Measurements from ENCODE around the gene TARDBP. TPM values are rescaled to one million over a fixed set of nuclear protein-coding genes. Genes with fewer than 3 reads are reported as not detected.
"Not testable (repeated sequence)": the region's sequence is repeated elsewhere in the genome, so short reads cannot be mapped to it uniquely, and the experiment has no call there.

The TARDBP gene
- total RNA-seq, 2 experiments from 2014 or later = 158 to 159 TPM

GRCh38 chr1:11031624-11032262 is 19.3 kb downstream of the TARDBP start:
- intact Hi-C loops (cut with micrococcal nuclease) = no loop called here
- CTCF ChIA-PET = interaction anchor here (1.7 kb wide), 1 partner anchor 28 kb away, joined by 3 read pairs; the partner anchor contains the start of gene SRM
- Mint-ChIP-seq H3K4me1 (ENCODE audit: low read depth) (no peaks in the 10 kb centered on the region), H3K27me3 (ENCODE audit: low read depth) (no peaks in the 10 kb centered on the region), H3K36me3 (ENCODE audit: low read depth) (peaks cover 3% of the 10 kb centered on the region), H3K4me3 (no peak overlapping the region), H3K9me3 (no peaks in the 10 kb centered on the region), H3K27ac (no peak overlapping the region)
- DNase-seq = no peak

- intact Hi-C loops (cut with micrococcal nuclease) = loop anchor here (1.0 kb wide), 2 partner anchors 23 to 605 kb away; partner anchors contain the start of gene SRM
- not testable (repeated sequence) for H3K4me1 Mint-ChIP-seq (ENCODE audit: low read depth); H3K36me3 Mint-ChIP-seq (ENCODE audit: low read depth); H3K9me3 Mint-ChIP-seq; H3K4me3 Mint-ChIP-seq; H3K27ac Mint-ChIP-seq; H3K27me3 Mint-ChIP-seq (ENCODE audit: low read depth); DNase-seq
- CTCF ChIA-PET = interaction anchor here (0.5 to 5.0 kb wide), 57 partner anchors 10 to 769 kb away, joined by 3 to 67 read pairs (median 5); partner anchors contain the start of genes ANGPTL7, CLCN6, EXOSC10 and MTHFR
These were observed 24.7 kb downstream of the TARDBP start for GRCh38 chr1:11037019-11037739.

- DNase-seq = peak; percentile 94
- Mint-ChIP-seq H3K4me1 (ENCODE audit: low read depth) (peaks cover 6% of the 10 kb centered on the region), H3K9me3 (no peaks in the 10 kb centered on the region), H3K4me3 (no peak overlapping the region), H3K27ac (no peak overlapping the region), H3K36me3 (ENCODE audit: low read depth) (no peaks in the 10 kb centered on the region), H3K27me3 (ENCODE audit: low read depth) (no peaks in the 10 kb centered on the region)
- intact Hi-C loops (cut with micrococcal nuclease) = loop anchor here (1.0 kb wide), 2 partner anchors 23 to 605 kb away; partner anchors contain the start of gene SRM
- CTCF ChIA-PET = interaction anchor here (0.5 to 5.0 kb wide), 61 partner anchors 9 to 768 kb away, joined by 3 to 67 read pairs (median 4); partner anchors contain the start of genes ANGPTL7, CLCN6, EXOSC10 and MASP2
These were observed 25.3 kb downstream of the TARDBP start for GRCh38 chr1:11037740-11038182.

GRCh38 chr1:11039351-11040104 is 27.1 kb downstream of the TARDBP start:
- CTCF ChIA-PET = interaction anchor here (0.6 to 5.0 kb wide), 5 partner anchors 78 to 611 kb away, joined by 3 to 67 read pairs (median 10); no protein-coding TSS in a partner anchor
- Mint-ChIP-seq H3K4me1 (ENCODE audit: low read depth) (peaks cover 6% of the 10 kb centered on the region), H3K27ac (no peak overlapping the region), H3K27me3 (ENCODE audit: low read depth) (no peaks in the 10 kb centered on the region), H3K36me3 (ENCODE audit: low read depth) (no peaks in the 10 kb centered on the region), H3K9me3 (no peaks in the 10 kb centered on the region), H3K4me3 (no peak overlapping the region)
- no peak for DNase-seq
- intact Hi-C loops (cut with micrococcal nuclease) = no loop called here

GRCh38 chr1:11040105-11040429 is 27.6 kb downstream of the TARDBP start:
- CTCF ChIA-PET = interaction anchor here (5.0 kb wide), 1 partner anchor 603 kb away, joined by 67 read pairs; no protein-coding TSS in a partner anchor
- H3K36me3 Mint-ChIP-seq (ENCODE audit: low read depth); H3K27me3 Mint-ChIP-seq (ENCODE audit: low read depth); H3K4me1 Mint-ChIP-seq (ENCODE audit: low read depth); intact Hi-C loops (cut with micrococcal nuclease); H3K9me3 Mint-ChIP-seq; H3K4me3 Mint-ChIP-seq; H3K27ac Mint-ChIP-seq; DNase-seq: not testable (repeated sequence)

GRCh38 chr1:11041048-11041447 is 28.6 kb downstream of the TARDBP start:
- Mint-ChIP-seq H3K27me3 (ENCODE audit: low read depth) (no peaks in the 10 kb centered on the region), H3K27ac (no peak overlapping the region), H3K4me3 (no peak overlapping the region), H3K4me1 (ENCODE audit: low read depth) (peaks cover 6% of the 10 kb centered on the region), H3K9me3 (no peaks in the 10 kb centered on the region), H3K36me3 (ENCODE audit: low read depth) (no peaks in the 10 kb centered on the region)
- intact Hi-C loops (cut with micrococcal nuclease) = no loop called here
- CTCF ChIA-PET = no interaction called here
- no peak for DNase-seq

GRCh38 chr1:11042065-11042464 is 29.6 kb downstream of the TARDBP start:
- no peaks in the 10 kb centered on the region for H3K36me3 Mint-ChIP-seq (ENCODE audit: low read depth)
- peaks cover 6% of the 10 kb centered on the region for H3K4me1 Mint-ChIP-seq (ENCODE audit: low read depth)
- intact Hi-C loops (cut with micrococcal nuclease) = no loop called here
- H3K9me3 Mint-ChIP-seq = no peaks in the 10 kb centered on the region
- CTCF ChIA-PET = interaction anchor here (1.0 kb wide), 1 partner anchor 18 kb away, joined by 3 read pairs; no protein-coding TSS in a partner anchor
- H3K27me3 Mint-ChIP-seq (ENCODE audit: low read depth) = no peaks in the 10 kb centered on the region
- H3K4me3 Mint-ChIP-seq = no peak overlapping the region
- H3K27ac Mint-ChIP-seq = no peak overlapping the region
- DNase-seq = no peak

GRCh38 chr1:11042995-11043874 is 30.8 kb downstream of the TARDBP start:
- DNase-seq = no peak
- no peaks in the 10 kb centered on the region for H3K36me3 Mint-ChIP-seq (ENCODE audit: low read depth)
- no peak overlapping the region for H3K27ac Mint-ChIP-seq
- no peaks in the 10 kb centered on the region for H3K9me3 Mint-ChIP-seq
- no peak overlapping the region for H3K4me3 Mint-ChIP-seq
- H3K4me1 Mint-ChIP-seq (ENCODE audit: low read depth) = no peaks in the 10 kb centered on the region
- CTCF ChIA-PET = interaction anchor here (1.0 kb wide), 1 partner anchor 17 kb away, joined by 3 read pairs; no protein-coding TSS in a partner anchor
- intact Hi-C loops (cut with micrococcal nuclease) = no loop called here
- H3K27me3 Mint-ChIP-seq (ENCODE audit: low read depth) = no peaks in the 10 kb centered on the region

GRCh38 chr1:11044086-11044848 is 31.8 kb downstream of the TARDBP start:
- no peak overlapping the region for H3K27ac Mint-ChIP-seq
- CTCF ChIA-PET = no interaction called here
- H3K36me3 Mint-ChIP-seq (ENCODE audit: low read depth) = no peaks in the 10 kb centered on the region
- no peaks in the 10 kb centered on the region for H3K4me1 Mint-ChIP-seq (ENCODE audit: low read depth)
- H3K27me3 Mint-ChIP-seq (ENCODE audit: low read depth) = no peaks in the 10 kb centered on the region
- no peaks in the 10 kb centered on the region for H3K9me3 Mint-ChIP-seq
- no peak for DNase-seq
- intact Hi-C loops (cut with micrococcal nuclease) = no loop called here
- no peak overlapping the region for H3K4me3 Mint-ChIP-seq

- no peak overlapping the region for H3K4me3 Mint-ChIP-seq
- no peaks in the 10 kb centered on the region for H3K4me1 Mint-ChIP-seq (ENCODE audit: low read depth)
- no peak for DNase-seq
- H3K27me3 Mint-ChIP-seq (ENCODE audit: low read depth) = no peaks in the 10 kb centered on the region
- no peaks in the 10 kb centered on the region for H3K9me3 Mint-ChIP-seq
- no peaks in the 10 kb centered on the region for H3K36me3 Mint-ChIP-seq (ENCODE audit: low read depth)
- H3K27ac Mint-ChIP-seq = no peak overlapping the region
- CTCF ChIA-PET = no interaction called here
- intact Hi-C loops (cut with micrococcal nuclease) = no loop called here
These were observed 32.5 kb downstream of the TARDBP start for GRCh38 chr1:11044849-11045427.

Measured in activated naive CD4-positive, alpha-beta T cell treated with anti-CD3 and anti-CD28 coated beads for 36 hours (primary cell).